OCI-LY7 (cell line): Measurements from ENCODE around the gene ADAMTSL4. TPM values are rescaled to one million over a fixed set of nuclear protein-coding genes. Genes with fewer than 3 reads are reported as not detected.
"Not testable (repeated sequence)": the region's sequence is repeated elsewhere in the genome, so short reads cannot be mapped to it uniquely, and the experiment has no call there.

Experiments used
- BruUV-seq: library from RNA; stranded (reverse); fragments of 400-500 nt; replicated peaks from 2 replicates; lab custom pipeline; 2021; lab: Mats Ljungman, UMichigan
- CTCF ChIA-PET: fragments of 300-600 bp; sonication (Branson Sonifier 250); formaldehyde crosslinking; loops from one replicate; lab custom pipeline; 2022; ENCODE audit warnings: antibody characterized with exemption; ENCODE audit not compliant: unreplicated experiment; lab: Charles Lee
- POLR2A ChIA-PET: fragments of 300-600 bp; sonication (Branson Sonifier 250); formaldehyde crosslinking; loops from one replicate; lab custom pipeline; 2022; ENCODE audit warnings: antibody characterized with exemption; lab: Charles Lee
- DNase-seq: peaks from one replicate; pipeline ENCODE4 v3.0.0-alpha.2; 2015; ENCODE audit warnings: low spot score
- H2AFZ ChIP-seq: fragments of 200-600 bp; sonication (generic), shearing (Covaris generic); 2 replicates; pipeline ENCODE4 v1.6.1; 2014; ENCODE audit warnings: mild to moderate bottlenecking, antibody characterized with exemption, low read length, moderate library complexity
- H3K27ac ChIP-seq: fragments of 200-600 bp; sonication (generic); 2 replicates; pipeline ENCODE4 v1.5.1; 2014; ENCODE audit warnings: mixed run types, low read depth, mild to moderate bottlenecking, moderate library complexity, low read length, inconsistent platforms; ENCODE audit not compliant: poor library complexity, severe bottlenecking
- H3K36me3 ChIP-seq: fragments of 200-600 bp; sonication (generic); 2 replicates; pipeline ENCODE4 v1.6.1; 2014; ENCODE audit warnings: mild to moderate bottlenecking, antibody characterized with exemption, low read length, moderate library complexity, mixed read lengths; ENCODE audit not compliant: insufficient read depth
- H3K4me1 ChIP-seq: fragments of 200-600 bp; sonication (generic); 2 replicates; pipeline ENCODE4 v1.5.1; 2014; ENCODE audit warnings: mild to moderate bottlenecking, low read length; ENCODE audit not compliant: insufficient read depth, poor library complexity, severe bottlenecking
- H3K4me2 ChIP-seq: fragments of 200-600 bp; sonication (generic); 2 replicates; pipeline ENCODE4 v1.6.1; 2014; ENCODE audit warnings: mild to moderate bottlenecking, low read length
- H3K4me3 ChIP-seq: fragments of 200-600 bp; sonication (generic); 2 replicates; pipeline ENCODE4 v1.5.1; 2014; ENCODE audit warnings: mild to moderate bottlenecking, low read depth, low read length; ENCODE audit not compliant: poor library complexity, severe bottlenecking
- H3K79me2 ChIP-seq: fragments of 200-600 bp; sonication (generic); 2 replicates; pipeline ENCODE4 v1.6.1; 2016; ENCODE audit warnings: low read depth, mild to moderate bottlenecking, low read length, moderate library complexity, mixed read lengths; ENCODE audit not compliant: insufficient read depth
- H3K9me2 ChIP-seq: fragments of 200-600 bp; sonication (generic); 2 replicates; pipeline ENCODE4 v1.6.1; 2016; ENCODE audit warnings: mild to moderate bottlenecking, low read length, mixed read lengths; ENCODE audit not compliant: insufficient read depth
- H3K9me3 ChIP-seq: fragments of 200-600 bp; sonication (generic); 2 replicates; pipeline ENCODE4 v1.6.1; 2014; ENCODE audit warnings: mild to moderate bottlenecking, mixed run types, low read length, mixed read lengths
- H4K20me1 ChIP-seq: fragments of 200-600 bp; sonication (generic); 2 replicates; pipeline ENCODE4 v1.6.1; 2014; ENCODE audit warnings: mild to moderate bottlenecking, antibody characterized with exemption, low read length, moderate library complexity, mixed read lengths; ENCODE audit not compliant: insufficient read depth
- CTCF ChIP-seq: fragments of 200-600 bp; sonication (generic); conservative IDR thresholded peaks from 2 replicates; pipeline ENCODE4 v1.5.1; 2014; ENCODE audit warnings: mild to moderate bottlenecking, antibody characterized with exemption, low read length, moderate library complexity, mixed read lengths
- EZH2phosphoT487 ChIP-seq: fragments of 200-600 bp; sonication (generic); IDR thresholded peaks from 2 replicates; pipeline ENCODE4 v1.6.1; 2018; ENCODE audit warnings: low read depth, borderline replicate concordance, mild to moderate bottlenecking, mixed run types, antibody characterized with exemption, low read length, moderate library complexity, mixed read lengths
- intact Hi-C: fragments of 100-400 bp; cut with micrococcal nuclease; formaldehyde crosslinking; loops from one replicate; pipeline ENCODE4 v1.10.0; 2022; ENCODE audit not compliant: unreplicated experiment
- total RNA-seq, 2 experiments: library from RNA; depleted of rRNA in 1 of 2; stranded (reverse); fragments of >200 nt in 1 of 2; shearing (Covaris generic) in 1 of 2; gene quantifications; 2 replicates each; pipeline ENCODE4 v1.2.3, GENCODE V29; 2014 to 2022

The ADAMTSL4 gene
- total RNA-seq, 2 experiments from 2014 or later = not detected

GRCh38 chr1:150564051-150564991 lies 15.1 kb downstream of the ADAMTSL4 start:
- BruUV-seq = no TSS peak
- intact Hi-C loops = loop anchor here (5.0 to 10.0 kb wide), 2 partner anchors 200 to 203 kb away; partner anchors contain the start of genes CTSS and RPRD2
- no peaks in the 10 kb centered on the region for H3K36me3 ChIP-seq
- no peak for DNase-seq
- H4K20me1 ChIP-seq = no peaks in the 10 kb centered on the region
- peak overlapping the region; percentile 14; the same call in 1 of the 2 replicates for H2AFZ ChIP-seq
- POLR2A ChIA-PET = interaction anchor here (0.5 to 10.5 kb wide), 12 partner anchors 12 to 939 kb away, joined by 3 to 260 read pairs (median 4); partner anchors contain the start of gene MCL1
- no peak for TF ChIP-seq CTCF
- TF ChIP-seq EZH2phosphoT487 = no peak
- peak overlapping the region; percentile 99 for H3K27ac ChIP-seq
- no peaks in the 10 kb centered on the region for H3K9me2 ChIP-seq
- CTCF ChIA-PET = interaction anchor here (1.2 to 1.5 kb wide), 2 partner anchors 9 to 11 kb away, joined by 3 to 5 read pairs; no protein-coding TSS in a partner anchor
- H3K4me3 ChIP-seq = peak overlapping the region; percentile 74
- H3K9me3 ChIP-seq = no peaks in the 10 kb centered on the region
- H3K79me2 ChIP-seq = peaks cover 32% of the 10 kb centered on the region; the same call in 1 of the 2 replicates
- H3K4me1 ChIP-seq = peaks cover 95% of the 10 kb centered on the region
- H3K4me2 ChIP-seq = peak overlapping the region; percentile 97

GRCh38 chr1:150565240-150565991 lies 16.2 kb downstream of the ADAMTSL4 start:
- CTCF ChIA-PET, H3K4me3 ChIP-seq, H3K36me3 ChIP-seq, H3K9me3 ChIP-seq, BruUV-seq, DNase-seq, H2AFZ ChIP-seq, H3K9me2 ChIP-seq, H4K20me1 ChIP-seq: not testable (repeated sequence)
- Histone ChIP-seq H3K27ac (peak overlapping the region; percentile 99), H3K4me1 (peaks cover 97% of the 10 kb centered on the region), H3K79me2 (peaks cover 40% of the 10 kb centered on the region; the same call in 1 of the 2 replicates), H3K4me2 (peak overlapping the region; percentile 97)
- POLR2A ChIA-PET = interaction anchor here (0.6 to 10.5 kb wide), 8 partner anchors 11 to 440 kb away, joined by 3 to 260 read pairs (median 3); partner anchors contain the start of genes ENSA and MCL1
- intact Hi-C loops = loop anchor here (10.0 kb wide), 1 partner anchor 201 kb away; the partner anchor contains the start of gene RPRD2
